GM12874 (cell line): ENCODE results near the gene ADTRP.

Experiments used
- CTCF ChIP-seq: IDR thresholded peaks from 2 replicates; pipeline ENCODE4 v1.5.1; 2011; ENCODE audit warnings: low read depth, mild to moderate bottlenecking, control low read depth, low read length, moderate library complexity; ENCODE audit not compliant: insufficient read depth

Gene ADTRP

DNA sequence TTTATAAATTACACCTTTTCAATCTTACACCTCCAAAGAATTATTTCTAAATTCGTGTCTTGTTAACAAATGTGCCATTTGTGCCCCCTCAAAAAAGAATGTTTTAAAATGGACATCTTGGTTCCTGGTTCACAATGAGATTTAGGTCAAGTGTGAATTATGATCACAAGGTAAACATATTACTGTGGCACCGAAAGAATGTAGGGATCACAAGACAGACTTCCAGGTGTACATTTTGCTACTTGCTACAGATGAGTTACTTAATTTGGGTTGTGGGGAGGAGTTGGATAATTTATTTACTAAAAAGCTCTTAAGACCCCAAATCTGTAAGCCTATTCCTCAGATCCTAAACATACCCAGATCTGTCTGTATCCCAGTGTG is 25.0 kb upstream of the ADTRP start:
- no peak for TF ChIP-seq CTCF

DNA sequence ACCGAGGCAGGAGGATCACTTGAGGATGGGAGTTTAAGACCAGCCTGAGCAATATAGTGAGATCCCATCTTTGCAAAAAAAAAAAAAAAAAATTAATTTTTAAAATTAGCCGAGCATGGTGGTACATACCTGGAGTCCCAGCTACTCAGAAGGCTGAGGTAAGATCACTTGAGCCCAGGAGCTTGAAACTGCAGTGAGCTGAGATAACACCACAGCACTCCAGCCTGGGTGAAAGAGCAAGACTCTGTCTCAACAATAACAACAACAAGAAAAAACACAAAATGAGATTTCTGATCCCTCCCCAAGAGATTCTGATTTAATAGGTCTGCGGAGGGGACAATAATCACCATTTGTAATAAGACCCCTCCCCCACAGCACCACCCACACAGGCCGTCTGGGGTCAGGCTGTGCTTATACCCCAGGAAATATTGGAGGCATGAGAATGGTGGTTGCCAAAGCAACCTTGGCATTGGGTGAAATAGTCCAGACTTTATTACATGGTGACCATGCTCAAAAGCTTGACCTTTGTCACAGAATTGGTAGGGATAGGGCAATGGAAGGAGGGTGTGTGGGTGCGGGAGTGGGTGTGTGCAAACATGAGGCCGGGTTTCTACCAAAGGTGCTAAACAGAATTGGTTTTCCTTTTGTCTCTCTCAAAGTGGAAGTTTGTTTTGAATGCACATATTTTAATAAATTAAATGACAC is 24.4 kb upstream of the ADTRP start:
- TF ChIP-seq CTCF: no peak

DNA sequence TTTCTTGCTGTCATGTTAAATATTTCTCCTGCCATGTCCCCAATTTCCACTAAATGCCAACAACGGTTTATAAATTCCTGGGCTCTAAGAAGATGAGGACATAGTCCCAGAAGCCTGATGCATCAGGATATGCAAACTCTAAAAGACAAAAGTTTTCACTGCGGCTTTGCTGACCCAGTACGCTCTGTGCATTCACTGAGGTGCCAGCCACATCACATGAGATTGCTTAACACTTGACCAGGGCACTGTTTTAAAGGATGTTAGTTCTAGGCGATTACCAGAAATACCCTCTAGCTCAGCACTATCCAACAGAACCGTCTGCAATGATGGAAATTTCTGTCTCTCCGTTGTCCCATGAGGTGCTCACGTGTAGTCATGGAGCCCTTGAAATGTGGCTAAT is 19.9 kb upstream of the ADTRP start:
- TF ChIP-seq CTCF: no peak

DNA sequence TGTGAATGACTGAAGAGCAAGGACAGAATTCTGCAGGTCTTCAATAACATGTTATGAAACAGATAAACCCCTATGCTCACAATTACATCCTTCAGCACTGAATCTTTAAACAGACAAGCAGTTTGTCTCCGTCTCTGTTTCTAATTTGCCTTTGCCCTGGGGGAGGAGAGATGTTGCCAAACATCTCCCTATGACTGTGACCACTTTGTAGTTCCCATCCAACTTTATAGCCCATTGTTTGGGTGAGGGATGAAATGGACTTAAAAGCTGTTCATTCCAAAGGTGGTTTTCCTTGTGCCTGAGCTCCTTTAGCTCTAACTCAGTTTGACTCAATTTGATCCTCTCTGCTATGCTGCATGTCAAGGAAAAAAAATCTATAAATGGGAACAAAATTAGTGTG is 19.5 kb upstream of the ADTRP start:
- no peak for TF ChIP-seq CTCF

DNA sequence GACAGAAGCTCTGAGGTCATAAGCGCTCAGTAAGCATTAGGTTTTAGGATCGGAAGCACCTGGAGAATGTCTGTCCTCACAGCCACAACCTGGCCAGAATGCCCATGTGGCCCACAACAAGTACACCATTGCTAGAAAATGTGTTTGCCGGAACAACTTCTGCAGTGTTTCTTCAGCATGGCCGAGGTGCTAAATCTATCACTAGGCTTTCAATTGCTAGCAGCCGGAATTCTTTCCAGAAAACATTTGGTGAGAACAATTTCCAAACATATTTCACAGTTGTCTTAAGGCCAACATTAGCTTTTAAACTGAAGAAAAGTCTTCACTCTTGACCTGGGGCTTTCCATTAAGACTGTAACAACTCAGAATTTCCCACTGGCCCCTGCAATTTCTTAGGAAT is 18.2 kb upstream of the ADTRP start:
- TF ChIP-seq CTCF: no peak

GRCh38 chr6:11795403-11795802 is 16.8 kb upstream of the ADTRP start:
- TF ChIP-seq CTCF: no peak

DNA sequence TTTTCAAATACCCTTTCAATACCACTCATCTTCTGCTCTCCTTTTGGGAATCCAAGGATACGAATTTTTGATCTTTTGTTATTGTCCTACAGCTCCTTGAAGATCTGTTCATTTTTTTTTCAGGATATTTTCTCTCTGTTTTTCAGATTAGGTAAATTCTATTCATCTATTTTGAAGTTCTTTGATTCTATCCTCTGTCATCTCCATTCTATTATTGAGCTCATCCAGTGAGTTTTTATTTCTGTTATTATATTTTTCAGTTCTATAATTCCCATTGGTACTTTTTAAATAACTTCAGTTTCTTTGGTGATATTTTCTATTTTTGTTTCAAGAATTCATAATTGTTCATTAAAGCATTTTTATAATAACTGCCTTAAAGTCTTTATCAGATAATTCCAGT is 14.7 kb upstream of the ADTRP start:
- no peak for TF ChIP-seq CTCF
